ENCODE results near the gene STX2.

Gene STX2

DNA sequence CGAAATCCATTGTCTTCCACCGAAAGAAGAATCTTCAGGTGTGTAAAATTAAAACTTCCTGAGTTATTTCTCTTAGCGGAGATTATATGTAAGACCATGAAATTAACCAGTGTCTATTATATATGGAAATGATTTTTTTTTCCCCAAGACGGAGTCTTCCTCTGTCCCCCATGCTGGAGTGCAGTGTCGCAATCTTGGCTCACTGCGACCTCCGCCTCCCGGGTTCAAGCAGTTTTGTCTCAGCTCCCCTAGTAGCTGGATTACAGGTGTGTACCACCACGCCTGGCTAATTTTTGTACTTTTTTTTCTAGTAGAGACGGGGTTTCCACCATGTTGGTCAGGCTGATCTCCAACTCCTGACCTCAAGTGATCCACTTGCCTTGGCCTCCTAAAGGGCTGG, 35.6 kb upstream of the STX2 start:
- Histone ChIP-seq H3K4me2 (ENCODE audit: low read depth, low read length, poor library complexity, severe bottlenecking) (peak overlapping the region; percentile 96), H3K9ac (ENCODE audit: low read depth, low read length, poor library complexity, severe bottlenecking) (peak overlapping the region; percentile 97), H3K4me3 (ENCODE audit: low read length, poor library complexity, severe bottlenecking) (peak overlapping the region; percentile 99), H3K4me1 (ENCODE audit: insufficient read depth, low read length, poor library complexity, severe bottlenecking) (peaks cover 28% of the 10 kb centered on the region), H2AFZ (ENCODE audit: low read length) (no peak overlapping the region), H3K27me3 (ENCODE audit: insufficient read depth, low read length, poor library complexity, severe bottlenecking) (peaks cover 9% of the 10 kb centered on the region), H3K9me2 (replicated peaks; ENCODE audit: low read depth, low read length) (no peaks in the 10 kb centered on the region), H4K20me1 (ENCODE audit: insufficient read depth, low read length, poor library complexity, severe bottlenecking) (peaks cover 58% of the 10 kb centered on the region), H3K36me3 (ENCODE audit: insufficient read depth, low read length) (peaks cover 53% of the 10 kb centered on the region), H3F3A (ENCODE audit: low read depth) (peaks cover 12% of the 10 kb centered on the region; the same call in 1 of the 2 replicates), H3K9me3 (ENCODE audit: insufficient read depth, low read depth, low read length) (no peaks in the 10 kb centered on the region), H3K79me2 (ENCODE audit: insufficient read depth, low read length) (peaks cover 63% of the 10 kb centered on the region)
- TF ChIP-seq, protein P1, sequence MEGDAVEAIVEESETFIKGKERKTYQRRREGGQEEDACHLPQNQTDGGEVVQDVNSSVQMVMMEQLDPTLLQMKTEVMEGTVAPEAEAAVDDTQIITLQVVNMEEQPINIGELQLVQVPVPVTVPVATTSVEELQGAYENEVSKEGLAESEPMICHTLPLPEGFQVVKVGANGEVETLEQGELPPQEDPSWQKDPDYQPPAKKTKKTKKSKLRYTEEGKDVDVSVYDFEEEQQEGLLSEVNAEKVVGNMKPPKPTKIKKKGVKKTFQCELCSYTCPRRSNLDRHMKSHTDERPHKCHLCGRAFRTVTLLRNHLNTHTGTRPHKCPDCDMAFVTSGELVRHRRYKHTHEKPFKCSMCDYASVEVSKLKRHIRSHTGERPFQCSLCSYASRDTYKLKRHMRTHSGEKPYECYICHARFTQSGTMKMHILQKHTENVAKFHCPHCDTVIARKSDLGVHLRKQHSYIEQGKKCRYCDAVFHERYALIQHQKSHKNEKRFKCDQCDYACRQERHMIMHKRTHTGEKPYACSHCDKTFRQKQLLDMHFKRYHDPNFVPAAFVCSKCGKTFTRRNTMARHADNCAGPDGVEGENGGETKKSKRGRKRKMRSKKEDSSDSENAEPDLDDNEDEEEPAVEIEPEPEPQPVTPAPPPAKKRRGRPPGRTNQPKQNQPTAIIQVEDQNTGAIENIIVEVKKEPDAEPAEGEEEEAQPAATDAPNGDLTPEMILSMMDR (conservative IDR thresholded peaks at IDR 0.05; ENCODE audit: low read length), result no peak

DNA sequence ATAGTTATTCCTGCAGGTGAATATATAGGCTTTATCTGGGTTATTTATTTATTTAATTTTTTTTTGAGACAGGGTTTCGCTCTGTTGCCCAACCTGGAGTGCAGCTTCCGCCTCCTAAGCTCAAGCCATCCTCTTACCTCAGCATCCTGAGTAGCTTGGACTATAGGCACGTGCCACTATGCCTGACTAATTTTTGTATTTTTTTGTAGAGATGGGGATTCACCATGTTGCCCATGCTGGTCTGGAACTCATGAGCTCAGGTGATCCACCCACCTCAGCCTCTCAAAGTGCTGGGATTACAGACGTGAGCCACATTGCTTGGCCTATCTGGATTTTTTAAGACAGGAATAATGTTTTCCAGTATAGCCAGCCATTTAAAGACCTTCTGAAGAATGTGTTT, 34.8 kb upstream of the STX2 start:
- H3K9me3 ChIP-seq (ENCODE audit: insufficient read depth, low read depth, low read length), result no peaks in the 10 kb centered on the region
- H3K9ac ChIP-seq (ENCODE audit: low read depth, low read length, poor library complexity, severe bottlenecking), result peak overlapping the region; percentile 97
- H3K36me3 ChIP-seq (ENCODE audit: insufficient read depth, low read length), result peaks cover 53% of the 10 kb centered on the region
- H2AFZ ChIP-seq (ENCODE audit: low read length), result no peak overlapping the region
- H3K4me2 ChIP-seq (ENCODE audit: low read depth, low read length, poor library complexity, severe bottlenecking), result peak overlapping the region; percentile 96
- H3K27me3 ChIP-seq (ENCODE audit: insufficient read depth, low read length, poor library complexity, severe bottlenecking), result peaks cover 9% of the 10 kb centered on the region
- H3K4me1 ChIP-seq (ENCODE audit: insufficient read depth, low read length, poor library complexity, severe bottlenecking), result peaks cover 28% of the 10 kb centered on the region
- H3K9me2 ChIP-seq (replicated peaks; ENCODE audit: low read depth, low read length), result no peaks in the 10 kb centered on the region
- H3F3A ChIP-seq (ENCODE audit: low read depth), result peaks cover 12% of the 10 kb centered on the region; the same call in 1 of the 2 replicates
- peaks cover 63% of the 10 kb centered on the region for H3K79me2 ChIP-seq (ENCODE audit: insufficient read depth, low read length)
- H3K4me3 ChIP-seq (ENCODE audit: low read length, poor library complexity, severe bottlenecking), result peak overlapping the region; percentile 99
- H4K20me1 ChIP-seq (ENCODE audit: insufficient read depth, low read length, poor library complexity, severe bottlenecking), result peaks cover 58% of the 10 kb centered on the region
- TF ChIP-seq, protein P1 (conservative IDR thresholded peaks at IDR 0.05; ENCODE audit: low read length), result no peak
- no peak for TF ChIP-seq EZH2phosphoT487 (IDR thresholded peaks at IDR 0.05; ENCODE audit: borderline replicate concordance)

DNA sequence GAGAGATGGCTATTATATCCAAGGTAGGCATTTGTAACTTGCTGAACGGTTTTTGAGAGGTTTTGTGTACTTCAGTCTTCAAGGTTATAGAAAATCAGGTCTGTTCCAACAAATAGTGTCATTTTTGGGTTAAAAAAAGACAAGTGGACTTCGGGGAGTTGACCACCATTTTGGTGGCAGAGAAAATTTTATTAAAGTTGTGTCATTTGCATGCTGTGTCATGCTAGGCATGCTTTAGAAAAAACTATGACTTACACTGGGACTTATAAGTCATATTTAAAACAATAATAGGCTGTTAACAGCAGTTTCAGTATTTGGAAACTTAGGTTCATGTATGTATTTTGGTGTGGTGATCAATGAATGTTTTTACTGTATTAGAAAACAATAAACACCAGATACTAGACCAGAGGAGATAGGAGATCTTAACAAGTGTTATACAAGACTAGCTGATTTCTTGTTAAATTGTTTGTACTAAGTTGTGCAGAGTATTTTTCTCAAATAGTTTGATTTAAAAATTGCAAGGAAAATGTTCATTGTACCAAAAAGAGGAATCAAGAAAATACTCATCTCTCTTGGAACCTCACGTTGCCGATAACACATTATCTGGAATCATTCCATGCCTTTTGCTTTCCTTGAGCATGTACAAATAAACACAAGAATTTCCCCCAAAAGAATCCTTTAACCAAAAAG, 34.2 kb upstream of the STX2 start:
- Histone ChIP-seq H3K9me3 (ENCODE audit: insufficient read depth, low read depth, low read length) (no peaks in the 10 kb centered on the region), H2AFZ (ENCODE audit: low read length) (no peak overlapping the region), H3K4me1 (ENCODE audit: insufficient read depth, low read length, poor library complexity, severe bottlenecking) (peaks cover 33% of the 10 kb centered on the region), H3K36me3 (ENCODE audit: insufficient read depth, low read length) (peaks cover 53% of the 10 kb centered on the region), H3K9ac (ENCODE audit: low read depth, low read length, poor library complexity, severe bottlenecking) (peak overlapping the region; percentile 97), H4K20me1 (ENCODE audit: insufficient read depth, low read length, poor library complexity, severe bottlenecking) (peaks cover 58% of the 10 kb centered on the region), H3K4me2 (ENCODE audit: low read depth, low read length, poor library complexity, severe bottlenecking) (peak overlapping the region; percentile 96), H3K9me2 (replicated peaks; ENCODE audit: low read depth, low read length) (no peaks in the 10 kb centered on the region), H3F3A (ENCODE audit: low read depth) (peaks cover 12% of the 10 kb centered on the region; the same call in 1 of the 2 replicates), H3K79me2 (ENCODE audit: insufficient read depth, low read length) (peaks cover 63% of the 10 kb centered on the region), H3K27me3 (ENCODE audit: insufficient read depth, low read length, poor library complexity, severe bottlenecking) (peaks cover 9% of the 10 kb centered on the region), H3K4me3 (ENCODE audit: low read length, poor library complexity, severe bottlenecking) (peak overlapping the region; percentile 99)
- TF ChIP-seq EZH2phosphoT487 (IDR thresholded peaks at IDR 0.05; ENCODE audit: borderline replicate concordance), result no peak
- TF ChIP-seq, protein P1 (conservative IDR thresholded peaks at IDR 0.05; ENCODE audit: low read length), result no peak

Data from Loucy (cell line).